SK-N-SH (cell line): ENCODE results near the gene DCANP1. TPM values are rescaled to one million over a fixed set of nuclear protein-coding genes. Genes with fewer than 3 reads are reported as not detected.

ENCODE experiments used
- CTCF ChIA-PET: fragments of 300-600, 350-600 bp; formaldehyde crosslinking; extraction: SDS; loops from one replicate; lab custom pipeline; 2021; lab: Yijun Ruan, JAX
- POLR2A ChIA-PET: fragments of 350-600 bp; sonication (Branson Sonifier 250); formaldehyde crosslinking; extraction: SDS; loops from one replicate; lab custom pipeline; 2020; ENCODE audit warnings: antibody characterized with exemption, inconsistent platforms; lab: Yijun Ruan, JAX
- DNase-seq: peaks from one replicate; pipeline ENCODE4 v3.0.0; 2012
- H2AFZ ChIP-seq: fragments of 200-600 bp; sonication (generic); 2 replicates; pipeline ENCODE4 v1.8.1; 2016; ENCODE audit warnings: antibody characterized with exemption, mild to moderate bottlenecking, low read depth
- H3F3A ChIP-seq: fragments of 200-600 bp; sonication (generic); replicated peaks from 2 replicates; pipeline ENCODE3; 2016; ENCODE audit warnings: antibody characterized with exemption, mild to moderate bottlenecking; ENCODE audit not compliant: insufficient read depth
- H3K27ac ChIP-seq, 2 experiments: fragments of 200-500 bp in 1 of 2; fragments of 200-600 bp in 1 of 2; sonication (Bioruptor generic) in 1 of 2; sonication (generic), shearing (Covaris generic) in 1 of 2; 2 replicates each; pipeline versions ENCODE4 v1.5.1 to v1.6.1; 2014 to 2016; ENCODE audit warnings: low read depth in 2 of 2, inconsistent platforms in 1 of 2, low read length in 1 of 2, mild to moderate bottlenecking in 1 of 2, mixed read lengths in 1 of 2
- H3K27me3 ChIP-seq: fragments of 200-600 bp; sonication (generic), shearing (Covaris generic); 2 replicates; pipeline ENCODE4 v1.6.1; 2016; ENCODE audit warnings: mixed run types; ENCODE audit not compliant: insufficient read depth
- H3K36me3 ChIP-seq, 2 experiments: fragments of 200-500 bp in 1 of 2; fragments of 200-600 bp in 1 of 2; sonication (Bioruptor generic) in 1 of 2; sonication (generic) in 1 of 2; replicated peaks in 1 of 2; 2 replicates each; pipeline versions ENCODE3 to v1.5.1; 2014 to 2016; ENCODE audit warnings: low read length in 1 of 2, mild to moderate bottlenecking in 1 of 2; ENCODE audit not compliant: insufficient read depth in 2 of 2, control insufficient read depth in 1 of 2
- H3K4me1 ChIP-seq, 2 experiments: fragments of 200-500 bp in 1 of 2; fragments of 200-600 bp in 1 of 2; sonication (Bioruptor generic) in 1 of 2; sonication (generic), shearing (Covaris generic) in 1 of 2; 2 replicates each; pipeline versions ENCODE4 v1.5.1 to v1.6.1; 2014 to 2016; ENCODE audit warnings: low read depth in 1 of 2, low read length in 1 of 2, mixed run types in 1 of 2; ENCODE audit not compliant: insufficient read depth in 2 of 2, control insufficient read depth in 1 of 2
- H3K4me2 ChIP-seq: fragments of 200-600 bp; sonication (generic), shearing (Covaris generic); 2 replicates; pipeline ENCODE4 v1.6.1; 2017; ENCODE audit warnings: mixed run types
- H3K4me3 ChIP-seq, 2 experiments: fragments of 200-500 bp in 1 of 2; fragments of 200-600 bp in 1 of 2; sonication (Bioruptor generic) in 1 of 2; sonication (generic), shearing (Covaris generic) in 1 of 2; 2 replicates each; pipeline versions ENCODE4 v1.5.1 to v1.8.1; 2014 to 2016; ENCODE audit warnings: low read depth in 2 of 2, inconsistent platforms in 1 of 2, low read length in 1 of 2, mild to moderate bottlenecking in 1 of 2, mixed read lengths in 1 of 2, moderate library complexity in 1 of 2
- H3K79me2 ChIP-seq: fragments of 200-600 bp; sonication (generic); 2 replicates; pipeline ENCODE4 v1.8.1; 2017; ENCODE audit warnings: mild to moderate bottlenecking; ENCODE audit not compliant: insufficient read depth
- H3K9ac ChIP-seq: fragments of 200-600 bp; sonication (generic); 2 replicates; pipeline ENCODE4 v1.6.1; 2017; ENCODE audit warnings: mixed run types
- H3K9me2 ChIP-seq: fragments of 200-600 bp; sonication (generic); 2 replicates; pipeline ENCODE4 v1.6.1; 2017; ENCODE audit warnings: mixed run types
- H3K9me3 ChIP-seq: fragments of 200-600 bp; sonication (generic); 2 replicates; pipeline ENCODE4 v1.6.1; 2017; ENCODE audit warnings: mixed run types, mild to moderate bottlenecking, moderate library complexity
- H4K20me1 ChIP-seq: fragments of 200-600 bp; sonication (generic); 2 replicates; pipeline ENCODE4 v1.6.1; 2017; ENCODE audit warnings: mild to moderate bottlenecking, mixed run types; ENCODE audit not compliant: insufficient read depth
- CHD2 ChIP-seq: fragments of 150-350 bp; IDR thresholded peaks from 2 replicates; pipeline ENCODE4 v1.6.1; 2018; ENCODE audit warnings: low read length; ENCODE audit not compliant: partially characterized antibody
- CTCF ChIP-seq: fragments of 200-600 bp; sonication (generic); IDR thresholded peaks from 2 replicates; pipeline ENCODE4 v1.6.1; 2017; ENCODE audit warnings: antibody characterized with exemption, mild to moderate bottlenecking, moderate library complexity
- EP300 ChIP-seq, 2 experiments: IDR thresholded peaks; 2 replicates each; pipeline versions ENCODE4 v1.4.0 to v1.6.1; 2012; ENCODE audit warnings: borderline replicate concordance in 1 of 2, low read depth in 1 of 2, low read length in 1 of 2
- EZH2phosphoT487 ChIP-seq: fragments of 200-600 bp; sonication (generic); IDR thresholded peaks from 2 replicates; pipeline ENCODE4 v1.6.1; 2017; ENCODE audit warnings: low read depth, mixed run types, mild to moderate bottlenecking, antibody characterized with exemption, moderate library complexity, borderline replicate concordance
- FOSL2 ChIP-seq: IDR thresholded peaks from 2 replicates; pipeline ENCODE4 v1.4.0; 2012; ENCODE audit warnings: low read depth, mild to moderate bottlenecking, moderate library complexity, borderline replicate concordance
- FOXJ3 ChIP-seq: sonication (generic); formaldehyde crosslinking; IDR thresholded peaks from 2 replicates; pipeline ENCODE4 v1.5.1; 2020; ENCODE audit warnings: mild to moderate bottlenecking, missing genetic modification reagents
- GABPA ChIP-seq: IDR thresholded peaks from 2 replicates; pipeline ENCODE4 v1.4.0; 2012; ENCODE audit warnings: low read depth, mild to moderate bottlenecking
- IRF3 ChIP-seq: fragments of 150-350 bp; IDR thresholded peaks from 2 replicates; pipeline ENCODE4 v1.6.1; 2016; ENCODE audit warnings: mild to moderate bottlenecking, low read depth, low read length
- JUND ChIP-seq: IDR thresholded peaks from 2 replicates; pipeline ENCODE4 v1.4.0; 2012
- MEF2A ChIP-seq: IDR thresholded peaks from 2 replicates; pipeline ENCODE4 v1.4.0; 2012; ENCODE audit warnings: low read depth, borderline replicate concordance
- MXI1 ChIP-seq: IDR thresholded peaks from 2 replicates; pipeline ENCODE4 v1.6.1; 2012; ENCODE audit warnings: mild to moderate bottlenecking, low read depth, low read length, improper control_type of control experiment
- NFIC ChIP-seq: IDR thresholded peaks from 2 replicates; pipeline ENCODE4 v1.4.0; 2012; ENCODE audit warnings: borderline replicate concordance
- NRF1 ChIP-seq: IDR thresholded peaks from 2 replicates; pipeline ENCODE4 v1.6.1; 2012; ENCODE audit warnings: low read depth, mild to moderate bottlenecking, low read length
- RAD21 ChIP-seq: IDR thresholded peaks from 2 replicates; pipeline ENCODE4 v1.6.1; 2012; ENCODE audit warnings: mild to moderate bottlenecking, low read length
- RFX5 ChIP-seq: IDR thresholded peaks from 2 replicates; pipeline ENCODE4 v1.6.1; 2012; ENCODE audit warnings: mild to moderate bottlenecking, improper control_type of control experiment, low read length
- RXRA ChIP-seq: IDR thresholded peaks from 2 replicates; pipeline ENCODE4 v1.4.0; 2012; ENCODE audit warnings: low read depth, mild to moderate bottlenecking, borderline replicate concordance
- SIN3A ChIP-seq: IDR thresholded peaks from 2 replicates; pipeline ENCODE4 v1.6.1; 2012; ENCODE audit warnings: low read depth, mild to moderate bottlenecking, low read length, moderate library complexity, borderline replicate concordance
- TAF1 ChIP-seq: IDR thresholded peaks from 2 replicates; pipeline ENCODE4 v1.6.1; 2012; ENCODE audit warnings: low read depth, mild to moderate bottlenecking, low read length, moderate library complexity, borderline replicate concordance
- TCF12 ChIP-seq: IDR thresholded peaks from 2 replicates; pipeline ENCODE4 v1.4.0; 2012
- TEAD4 ChIP-seq: IDR thresholded peaks from 2 replicates; pipeline ENCODE4 v1.4.0; 2012; ENCODE audit warnings: mild to moderate bottlenecking, borderline replicate concordance; ENCODE audit not compliant: insufficient read depth
- USF1 ChIP-seq: IDR thresholded peaks from 2 replicates; pipeline ENCODE4 v1.4.0; 2012; ENCODE audit warnings: low read depth, borderline replicate concordance
- ZBTB33 ChIP-seq: IDR thresholded peaks from 2 replicates; pipeline ENCODE4 v1.4.0; 2012; ENCODE audit warnings: low read depth, borderline replicate concordance
- WGBS: methylation state at CpG from one replicate; pipeline ENCODE4 v1.1.6; 2017; ENCODE audit warnings: low lambda C conversion rate; 5-methylcytosine and 5-hydroxymethylcytosine counted together
- polyA plus RNA-seq, 3 experiments: library from polyadenylated mRNA; depleted of rRNA; stranded (reverse); fragments of >200 nt; gene quantifications; 2 replicates each; pipeline ENCODE4 v1.2.3, GENCODE V29; 2012

DCANP1 gene
- polyA plus RNA-seq, 1 of the 3 experiments (the other 2 are of a cell fraction): not detected

GRCh38 chr5:135458921-135459331 is 11.8 kb upstream of the DCANP1 start:
- Histone ChIP-seq H3K36me3 (no peaks in the 10 kb centered on the region), H3K9ac (no peak overlapping the region), H3K9me2 (no peaks in the 10 kb centered on the region), H3F3A (no peaks in the 10 kb centered on the region), H3K4me2 (no peak overlapping the region), H3K27me3 (peaks cover 50% of the 10 kb centered on the region), H3K27ac (no peak overlapping the region), H2AFZ (no peak overlapping the region), H4K20me1 (no peaks in the 10 kb centered on the region), H3K79me2 (no peaks in the 10 kb centered on the region), H3K9me3 (no peaks in the 10 kb centered on the region), H3K4me3 (no peak overlapping the region)
- CTCF ChIA-PET: interaction anchor here (1.1 to 18.5 kb wide), 14 partner anchors 7 to 371 kb away, joined by 3 to 791 read pairs (median 7); partner anchors contain the start of genes CXCL14 and DCANP1
- POLR2A ChIA-PET: no interaction called here
- WGBS: 25% methylated on average over 4 of the region's 5 CpGs
- no peak for DNase-seq
- TF ChIP-seq JUND (no peak), FOXJ3 (CRISPR knock-in tag) (no peak), MXI1 (no peak), TAF1 (no peak), EP300 (IDR thresholded peaks at IDR 0.05; ENCODE audit: borderline replicate concordance in 1 of 2, low read depth in 1 of 2, low read length in 1 of 2) (no peak), MEF2A (no peak), USF1 (no peak), FOSL2 (no peak), EZH2phosphoT487 (no peak)
- TF ChIP-seq, all 33 proteins: peak for 0
- no peaks in the 10 kb centered on the region; a peak in 1 of 4 replicates for H3K4me1 ChIP-seq

- POLR2A ChIA-PET: no interaction called here
- no peak overlapping the region for H3K4me2 ChIP-seq
- no peaks in the 10 kb centered on the region for H3F3A ChIP-seq
- no peaks in the 10 kb centered on the region for H3K36me3 ChIP-seq
- no peak for DNase-seq
- 96% methylated on average over 4 of the region's 4 CpGs for WGBS
- CTCF ChIA-PET: interaction anchor here (0.7 to 18.5 kb wide), 33 partner anchors 8 to 410 kb away, joined by 3 to 791 read pairs (median 5); partner anchors contain the start of genes CXCL14 and DCANP1
- TF ChIP-seq SIN3A: no peak
- no peak for TF ChIP-seq RXRA
- no peak for TF ChIP-seq NFIC
- no peak for TF ChIP-seq RFX5
- TF ChIP-seq IRF3: no peak
- no peak for TF ChIP-seq GABPA
- no peak for TF ChIP-seq CHD2
- no peak for TF ChIP-seq TEAD4
- TF ChIP-seq TAF1: no peak
- no peak for TF ChIP-seq NRF1
- no peak for TF ChIP-seq FOXJ3 (CRISPR knock-in tag)
- no peak for TF ChIP-seq CTCF
- TF ChIP-seq TCF12: no peak
- no peak for TF ChIP-seq RAD21
- no peak for TF ChIP-seq EZH2phosphoT487
- TF ChIP-seq FOSL2: no peak
- no peak for TF ChIP-seq JUND
- TF ChIP-seq ZBTB33: no peak
- H3K79me2 ChIP-seq: no peaks in the 10 kb centered on the region
- no peaks in the 10 kb centered on the region for H3K9me3 ChIP-seq
- no peak overlapping the region for H3K27ac ChIP-seq
- peaks cover 44% of the 10 kb centered on the region for H3K27me3 ChIP-seq
- H2AFZ ChIP-seq: no peak overlapping the region
- no peak overlapping the region for H3K4me3 ChIP-seq
- H4K20me1 ChIP-seq: no peaks in the 10 kb centered on the region
- no peak overlapping the region for H3K9ac ChIP-seq
- no peaks in the 10 kb centered on the region for H3K9me2 ChIP-seq
- no peaks in the 10 kb centered on the region; a peak in 1 of 4 replicates for H3K4me1 ChIP-seq
Measured at GRCh38 chr5:135458356-135458755, 11.2 kb upstream of the DCANP1 start.
